HG03175 (cell line): ENCODE data around the gene PDXK.
A peak's percentile ranks its signal among the peaks of the same experiment; 100 is the strongest.

ENCODE experiments used
- ATAC-seq: cut with Tn5 transposase; IDR thresholded peaks from one replicate; pipeline ENCODE4 v1.9.1; 2021; ENCODE audit warnings: mild to moderate bottlenecking, moderate library complexity; ENCODE audit not compliant: unreplicated experiment

The PDXK gene

GRCh38 chr21:43721939-43722338 lies 3.0 kb downstream of the PDXK start:
- ATAC-seq: no peak

DNA sequence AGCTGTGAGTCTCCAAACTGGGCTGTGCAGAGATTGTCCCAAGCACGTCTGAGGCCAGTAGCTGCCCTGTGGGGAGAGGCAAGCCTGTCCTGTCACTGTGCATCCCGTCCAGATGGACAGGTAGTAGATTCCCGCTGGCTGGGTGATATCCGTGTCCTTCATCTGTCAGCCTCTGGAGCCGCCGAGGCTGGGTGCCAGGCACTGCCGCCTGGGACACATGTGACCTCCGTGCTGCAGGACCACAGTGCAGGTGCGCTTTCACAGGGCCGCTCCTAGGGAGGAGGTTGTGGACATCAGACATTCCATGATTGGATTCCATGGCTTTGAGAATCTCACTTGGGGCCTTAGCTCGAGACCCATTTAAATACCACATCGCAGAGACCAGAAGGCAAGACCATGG lies 4.7 kb downstream of the PDXK start:
- no peak for ATAC-seq

GRCh38 chr21:43726686-43727518 lies 8.0 kb downstream of the PDXK start:
- ATAC-seq: no peak

- no peak for ATAC-seq
Measured at GRCh38 chr21:43727519-43728153, 8.7 kb downstream of the PDXK start.

DNA sequence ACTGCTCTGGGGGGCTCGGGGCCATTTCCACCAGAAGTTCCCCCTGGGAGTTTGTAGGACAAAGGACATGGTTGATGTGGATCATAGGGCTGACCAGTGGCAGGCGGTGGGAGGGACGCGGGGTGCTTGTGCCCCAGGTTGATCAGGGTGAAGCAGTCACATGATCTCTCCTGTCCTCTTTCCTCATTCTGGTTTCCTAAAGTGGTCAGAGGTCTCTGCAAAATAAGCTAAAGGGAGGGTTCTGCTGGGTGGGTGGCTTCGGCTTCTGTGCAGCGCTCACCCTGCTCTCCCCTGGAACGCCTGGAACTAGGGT lies 9.2 kb downstream of the PDXK start:
- peak; percentile 5 for ATAC-seq

GRCh38 chr21:43728467-43729390 lies 9.8 kb downstream of the PDXK start:
- ATAC-seq: peak; percentile 72

- ATAC-seq: no peak
Measured at GRCh38 chr21:43731476-43731875, 12.5 kb downstream of the PDXK start.

DNA sequence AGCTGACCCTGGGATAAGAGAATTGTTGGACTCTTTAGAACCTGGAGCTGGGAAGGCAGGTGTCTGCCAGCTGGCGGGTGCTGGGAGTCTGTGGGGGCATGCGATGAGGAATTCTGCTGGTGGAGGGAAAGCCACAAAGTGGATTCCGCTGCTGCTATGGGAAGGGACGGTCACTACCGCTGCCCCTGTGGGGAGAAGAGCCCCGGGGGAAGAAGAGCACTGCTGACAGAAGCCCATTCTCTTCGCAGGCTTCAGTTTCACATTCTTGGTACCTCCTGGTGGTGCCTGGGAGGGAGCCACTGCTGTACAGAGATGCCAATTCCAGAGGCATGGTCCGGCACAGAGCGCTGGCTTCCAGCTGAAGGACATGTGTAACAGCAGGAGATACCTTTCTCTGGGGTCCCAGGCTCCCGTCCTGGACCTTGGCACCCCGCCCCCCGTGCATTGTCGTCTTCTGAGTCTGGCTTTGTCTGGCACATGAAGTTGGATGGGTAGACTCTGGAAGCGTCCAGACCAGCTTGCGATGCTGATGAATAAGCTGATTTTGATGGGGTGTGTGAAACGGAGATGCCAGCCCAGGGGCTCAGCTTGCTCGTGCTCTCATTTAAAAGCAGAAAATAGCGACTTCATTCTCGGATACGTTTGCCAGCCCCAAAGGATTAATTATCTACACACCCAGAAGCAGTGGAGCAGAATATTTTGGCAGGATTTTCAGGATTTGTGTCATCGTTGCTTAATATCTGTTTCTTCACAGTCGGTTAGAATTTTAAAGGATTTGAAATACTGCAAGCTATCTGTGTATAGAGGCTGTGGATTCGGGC lies 13.2 kb downstream of the PDXK start:
- ATAC-seq: no peak

DNA sequence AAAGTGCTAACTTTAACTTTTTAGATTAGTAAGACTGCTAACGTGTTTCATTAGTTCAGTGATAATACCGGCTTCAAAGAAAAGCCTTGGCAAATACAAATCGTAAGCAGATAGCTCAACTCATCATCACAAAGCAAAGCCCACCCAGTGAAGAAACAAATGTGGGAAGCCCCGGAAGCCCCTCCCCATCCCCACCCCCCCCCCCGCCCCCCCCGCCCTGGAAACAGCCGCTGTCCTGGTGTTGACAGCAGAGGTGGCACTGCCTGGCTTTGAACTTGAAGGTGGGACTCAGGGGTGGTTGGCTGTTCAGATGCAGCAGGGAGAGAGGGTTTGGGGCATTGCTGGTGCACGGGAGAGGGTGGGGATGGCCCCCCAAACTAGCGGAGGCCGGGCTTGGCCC lies 14.1 kb downstream of the PDXK start:
- no peak for ATAC-seq

DNA sequence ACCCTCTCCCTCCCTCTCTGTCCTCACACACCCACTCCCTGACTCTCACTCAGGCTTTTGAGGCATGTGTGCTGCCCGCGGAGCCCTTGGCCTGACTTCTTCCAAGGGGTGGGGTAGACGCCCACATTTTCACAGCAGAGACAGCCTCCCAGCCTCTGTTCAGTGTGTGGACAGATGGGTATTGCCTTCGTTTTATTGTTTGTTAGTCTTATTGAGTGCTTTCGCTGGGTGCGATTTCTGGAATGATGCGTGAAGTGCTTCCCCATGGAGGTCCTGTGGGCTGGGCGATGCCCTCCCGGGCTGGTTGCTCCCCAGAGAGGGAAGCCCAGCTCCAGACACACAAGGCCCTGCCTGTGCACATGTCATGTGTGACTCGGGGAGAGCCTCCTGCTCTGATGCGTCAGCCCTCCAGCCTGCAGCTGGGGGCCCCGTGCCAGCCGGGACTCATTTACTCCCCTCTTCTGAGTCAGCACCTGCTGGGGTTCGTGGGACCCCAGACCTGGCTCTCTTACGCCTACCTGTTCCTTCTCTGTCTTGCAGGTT lies 14.7 kb downstream of the PDXK start:
- ATAC-seq: no peak

DNA sequence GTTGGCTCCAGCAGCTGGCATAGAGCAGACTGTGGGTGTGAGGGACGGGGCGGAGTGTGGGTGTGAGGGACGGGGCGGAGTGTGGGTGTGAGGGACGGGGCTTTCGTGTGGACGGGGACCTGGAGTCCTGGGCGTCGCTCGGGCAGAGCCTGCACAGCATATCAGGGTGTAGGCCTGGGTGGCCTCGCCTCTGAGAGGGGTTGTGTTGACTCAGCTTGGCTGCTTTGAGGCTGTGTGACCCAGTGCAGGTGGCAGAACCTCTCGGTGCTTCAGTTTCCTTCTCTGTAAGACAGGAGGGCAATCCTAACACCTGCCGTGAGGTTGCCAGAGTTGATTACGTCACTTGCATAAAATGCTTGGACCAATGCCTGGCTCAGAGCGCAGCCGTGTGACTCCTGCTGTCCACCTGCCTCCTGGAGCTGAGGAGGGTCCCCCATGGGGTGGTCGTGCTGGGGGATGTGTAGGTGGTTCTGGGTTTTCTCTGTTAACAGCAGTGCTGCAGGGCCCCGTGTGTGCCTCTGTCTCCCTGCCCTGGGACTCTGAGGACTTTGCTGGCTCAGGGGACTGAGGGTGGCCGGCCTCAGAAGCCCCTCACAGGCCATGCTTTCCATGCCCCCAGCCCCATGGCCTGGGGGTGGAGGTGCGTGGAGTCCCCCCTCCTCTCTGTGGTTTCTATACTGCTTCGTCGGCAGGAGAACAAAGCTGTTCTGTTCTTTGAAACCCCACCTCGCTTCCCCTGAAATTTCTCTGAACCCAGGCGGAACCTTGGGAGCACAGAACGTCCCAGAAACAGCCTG lies 15.4 kb downstream of the PDXK start:
- no peak for ATAC-seq

GRCh38 chr21:43734928-43735229 lies 15.9 kb downstream of the PDXK start:
- no peak for ATAC-seq

DNA sequence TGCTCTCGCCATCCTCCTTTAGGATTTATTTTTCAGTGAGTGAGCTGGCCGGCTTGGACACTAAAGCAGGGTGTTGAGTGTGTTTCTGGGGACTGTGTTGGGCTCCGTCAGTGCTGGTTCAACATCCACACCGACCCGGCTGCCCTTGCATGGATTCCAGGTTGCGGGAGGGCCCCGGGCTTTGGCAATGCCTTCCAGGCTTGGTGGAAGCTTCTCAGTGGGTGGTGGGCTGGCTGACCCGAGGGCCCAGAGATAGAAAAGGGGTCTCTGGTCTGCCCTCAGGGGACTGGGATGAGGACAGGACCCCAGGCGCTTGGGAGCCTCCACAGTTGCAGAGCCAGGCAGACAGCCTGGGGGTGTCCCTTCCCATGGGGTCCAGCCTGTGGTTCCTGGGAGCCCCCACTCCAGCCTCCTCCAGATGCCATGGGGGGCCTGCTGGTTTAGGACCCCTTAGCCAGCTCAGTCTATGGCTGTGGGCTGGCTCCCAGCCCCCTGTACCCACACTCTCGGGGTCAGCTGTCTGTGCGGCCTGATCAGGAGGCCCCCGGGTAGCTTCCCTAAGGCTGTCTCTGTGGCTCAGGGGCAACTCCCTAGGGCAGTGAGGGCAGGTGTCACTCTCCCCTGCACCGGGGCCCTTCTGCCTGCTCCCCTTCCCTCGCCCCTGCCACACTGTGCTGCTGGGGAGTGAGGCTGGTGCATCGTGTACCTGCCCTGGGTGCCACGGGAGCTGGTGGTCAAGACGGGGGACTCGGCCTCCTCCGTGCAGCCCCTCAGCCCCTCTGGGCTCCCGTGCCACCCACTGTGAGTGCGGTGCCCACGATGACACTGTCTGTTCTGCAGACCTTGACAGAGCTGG lies 16.5 kb downstream of the PDXK start:
- no peak for ATAC-seq

DNA sequence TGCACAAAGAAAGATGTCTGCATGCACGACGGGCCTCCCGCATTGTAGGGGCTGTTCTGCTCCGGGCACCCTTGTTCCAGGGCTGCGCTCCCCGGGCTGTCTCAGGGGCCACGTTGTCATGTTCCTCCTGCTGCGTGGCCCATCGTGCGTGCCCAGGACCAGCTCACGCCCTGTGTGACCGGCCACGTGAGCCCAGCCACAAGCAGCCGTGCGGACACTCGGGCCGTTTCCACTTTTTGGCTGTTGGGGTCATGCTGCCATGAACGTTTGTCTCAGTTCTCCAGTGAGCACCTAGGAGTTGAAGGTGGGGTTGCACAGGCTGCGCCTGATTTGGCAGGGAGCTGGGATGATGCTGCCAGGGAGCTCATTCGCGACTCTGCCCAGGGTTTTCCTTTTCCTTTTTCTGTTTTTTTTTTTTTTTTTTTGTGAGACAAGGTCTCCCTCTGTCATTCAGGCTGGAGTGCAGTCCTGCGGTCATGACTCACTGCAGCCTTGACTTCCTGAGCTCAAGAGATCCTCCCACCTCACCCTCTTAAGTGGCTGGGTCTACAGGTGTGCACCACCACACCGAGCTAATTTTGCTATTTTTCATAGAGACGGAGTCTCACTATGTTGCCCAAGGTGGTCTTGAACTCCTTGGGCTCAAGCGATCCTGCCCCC lies 17.4 kb downstream of the PDXK start:
- ATAC-seq: no peak

DNA sequence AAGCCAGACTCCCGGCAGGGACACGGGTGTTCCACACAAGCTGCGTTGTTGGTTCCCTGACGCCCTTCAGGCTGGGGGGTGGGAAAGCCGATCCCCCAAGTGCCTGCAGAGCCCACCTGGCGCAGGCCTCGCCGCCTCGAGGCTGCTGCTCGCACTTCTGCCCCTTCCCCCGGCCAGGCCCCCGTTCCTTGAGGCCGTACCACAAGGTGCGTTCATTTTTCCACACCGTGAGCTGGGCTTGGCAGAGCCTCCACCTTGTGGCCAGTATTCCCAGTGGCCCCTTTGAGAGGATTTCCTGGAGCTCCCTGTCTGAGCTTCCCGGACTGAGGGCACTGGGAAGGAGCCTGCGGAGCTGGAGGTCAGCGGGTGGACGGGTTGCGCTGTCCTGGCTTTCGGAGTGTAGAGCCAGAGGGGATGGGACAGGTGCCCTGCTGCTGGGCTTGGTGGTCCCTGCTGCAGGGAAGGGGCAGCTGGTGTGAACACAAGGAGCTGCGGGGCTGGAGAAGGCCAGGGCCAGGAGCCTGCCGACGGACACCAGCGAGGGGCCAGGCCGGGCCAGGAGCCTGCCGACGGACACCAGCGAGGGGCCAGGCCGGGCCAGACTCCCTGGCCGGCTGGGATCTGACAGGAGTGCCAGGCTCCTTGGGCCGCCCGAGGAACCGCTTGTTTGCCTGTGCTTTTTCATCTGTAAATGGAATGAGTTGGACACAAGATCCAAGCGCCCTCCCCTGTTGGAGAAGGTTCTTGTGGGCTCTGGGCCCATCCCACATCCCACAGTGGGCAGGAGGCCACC lies 18.4 kb downstream of the PDXK start:
- ATAC-seq: no peak

GRCh38 chr21:43739621-43740435 lies 20.9 kb downstream of the PDXK start:
- no peak for ATAC-seq
